GM19438 (cell line): ENCODE results near the gene FOXC1.

Source experiments
- ATAC-seq: cut with Tn5 transposase; IDR thresholded peaks from one replicate; pipeline ENCODE4 v1.9.1; 2021; ENCODE audit warnings: low read depth; ENCODE audit not compliant: unreplicated experiment

Gene FOXC1

DNA sequence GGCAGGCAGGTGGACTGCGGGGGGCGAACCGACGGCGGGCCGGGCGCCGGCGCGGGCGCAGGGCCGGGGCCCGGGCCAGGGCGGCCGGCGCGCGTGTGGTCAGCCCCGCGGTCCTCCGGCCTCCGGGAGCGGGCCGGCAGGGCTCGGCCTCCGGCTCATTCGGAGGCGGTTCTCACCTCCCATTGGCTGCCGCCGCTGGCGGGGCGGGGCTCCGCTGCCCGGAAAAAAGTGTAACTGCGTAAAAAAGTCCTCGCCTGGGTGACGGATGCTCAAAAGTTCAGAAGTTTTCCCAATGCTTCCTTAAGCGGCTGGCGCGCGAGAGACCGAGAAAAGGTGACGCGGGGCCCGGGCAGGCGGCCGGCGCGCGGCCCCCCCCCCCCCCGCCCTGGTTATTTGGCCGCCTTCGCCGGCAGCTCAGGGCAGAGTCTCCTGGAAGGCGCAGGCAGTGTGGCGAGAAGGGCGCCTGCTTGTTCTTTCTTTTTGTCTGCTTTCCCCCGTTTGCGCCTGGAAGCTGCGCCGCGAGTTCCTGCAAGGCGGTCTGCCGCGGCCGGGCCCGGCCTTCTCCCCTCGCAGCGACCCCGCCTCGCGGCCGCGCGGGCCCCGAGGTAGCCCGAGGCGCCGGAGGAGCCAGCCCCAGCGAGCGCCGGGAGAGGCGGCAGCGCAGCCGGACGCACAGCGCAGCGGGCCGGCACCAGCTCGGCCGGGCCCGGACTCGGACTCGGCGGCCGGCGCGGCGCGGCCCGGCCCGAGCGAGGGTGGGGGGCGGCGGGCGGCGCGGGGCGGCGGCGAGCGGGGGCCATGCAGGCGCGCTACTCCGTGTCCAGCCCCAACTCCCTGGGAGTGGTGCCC lies at the start of gene FOXC1:
FOXC1 (plus strand) TSS at position 268 of the 849 bp plus-strand sequence; CDS start at position 799, 531 bp downstream.
- ATAC-seq: peak; percentile 57

DNA sequence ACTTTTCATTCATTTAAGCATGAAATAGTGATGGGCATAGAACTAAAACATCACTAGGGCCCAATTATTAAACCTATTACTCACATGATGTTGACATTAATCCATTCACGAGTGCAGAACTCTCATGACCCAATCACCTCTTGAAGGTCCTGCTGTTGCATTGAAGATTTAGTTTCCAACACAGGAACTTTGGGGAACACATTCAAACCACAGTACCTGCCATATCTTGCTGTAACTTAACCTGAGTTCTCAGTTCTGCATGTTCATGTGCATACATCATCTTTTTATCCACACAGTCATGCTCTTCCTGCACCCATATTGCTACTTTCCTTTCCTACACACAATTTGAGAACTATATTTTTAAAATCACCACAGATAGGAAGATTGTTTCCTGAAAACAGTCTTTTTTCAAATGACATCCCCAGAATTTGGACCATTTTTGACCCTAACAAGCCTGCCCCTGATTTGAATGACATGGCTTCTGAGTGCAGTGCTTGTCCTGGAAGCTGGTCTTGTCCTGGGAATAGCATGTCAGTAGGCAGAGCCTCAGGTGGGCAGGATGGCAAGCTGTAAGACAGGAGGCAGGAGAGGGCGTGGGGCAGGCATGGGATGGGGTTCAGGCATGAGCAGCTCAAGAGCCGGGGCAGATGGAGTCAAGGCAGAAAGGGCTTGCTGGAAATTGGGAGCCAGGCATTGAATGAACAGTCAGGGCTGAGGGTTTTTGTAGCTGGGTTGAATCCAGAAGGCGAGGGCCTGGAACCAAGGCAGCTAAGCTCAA lies 49.2 kb upstream of the FOXC1 start:
- no peak for ATAC-seq

DNA sequence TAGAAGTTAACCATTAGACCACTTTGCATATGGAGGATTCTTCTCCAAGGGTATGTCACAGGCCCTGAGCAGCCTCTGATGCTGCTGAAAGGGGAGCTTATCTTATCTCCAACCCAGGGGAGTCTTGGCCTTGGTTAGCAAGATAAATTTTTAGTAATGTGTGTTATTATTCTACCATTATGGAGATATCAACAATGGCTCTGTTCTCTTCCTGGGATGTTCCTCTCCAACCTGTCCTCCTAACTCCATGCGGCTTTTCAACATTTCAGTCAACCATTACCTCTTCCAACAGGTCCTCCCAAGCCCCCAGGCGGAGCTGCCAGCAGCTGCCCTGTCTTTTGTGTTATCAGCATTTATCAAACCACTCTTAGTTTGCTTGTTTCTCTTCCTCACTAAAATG lies 48.4 kb upstream of the FOXC1 start:
- ATAC-seq: no peak

DNA sequence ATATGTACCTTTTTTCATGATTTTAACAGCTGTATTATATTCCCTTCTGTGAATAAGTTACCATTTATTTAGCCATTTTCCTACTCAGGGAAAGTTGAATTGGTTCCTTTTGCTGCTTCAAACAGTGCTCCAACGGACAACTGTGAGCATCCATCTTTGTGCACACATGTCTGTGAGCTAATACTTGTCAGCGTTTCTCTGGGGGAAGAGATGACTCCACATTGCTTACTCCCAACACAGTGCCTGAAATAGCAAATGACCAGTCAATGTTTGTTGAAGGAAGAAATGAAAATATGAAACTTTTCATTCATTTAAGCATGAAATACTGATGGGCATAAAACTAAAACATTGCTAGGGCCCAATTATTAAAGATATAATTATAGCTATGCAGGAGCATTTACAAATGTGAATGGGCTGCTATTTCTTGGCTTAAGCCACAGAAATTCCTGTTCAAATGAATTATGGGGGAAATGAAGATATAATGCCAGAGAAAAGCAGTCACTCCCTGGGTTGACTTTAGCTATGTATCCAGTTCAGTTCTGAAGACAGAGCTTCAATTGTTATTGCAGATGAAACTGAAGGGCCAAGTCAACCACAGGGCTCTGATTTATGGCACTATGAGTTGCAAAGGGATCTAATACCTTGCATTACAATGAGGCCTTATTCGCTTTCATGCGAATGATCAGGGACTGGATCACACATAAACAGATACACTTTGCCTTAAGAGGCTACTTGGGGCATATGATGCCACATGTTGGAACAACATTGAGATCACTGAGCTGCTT lies 47.4 kb upstream of the FOXC1 start:
- ATAC-seq: no peak

DNA sequence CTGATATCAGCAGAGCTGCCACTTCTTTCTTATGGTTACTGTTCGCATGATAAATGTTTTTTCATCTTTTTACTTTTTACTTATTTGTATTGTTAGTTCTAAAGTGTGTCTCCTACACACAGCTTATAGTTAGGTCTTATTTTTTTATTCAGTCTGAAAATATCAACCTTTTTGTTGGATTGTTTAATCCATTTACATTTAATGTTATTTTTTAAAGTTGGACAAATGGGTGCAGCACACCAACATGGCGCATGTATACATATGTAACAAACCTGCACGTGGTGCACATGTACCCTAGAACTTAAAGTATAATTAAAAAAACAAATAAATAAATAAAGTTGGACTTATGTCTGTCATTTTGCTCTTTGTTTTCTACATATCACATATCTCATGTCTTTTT lies 40.3 kb upstream of the FOXC1 start:
- no peak for ATAC-seq

DNA sequence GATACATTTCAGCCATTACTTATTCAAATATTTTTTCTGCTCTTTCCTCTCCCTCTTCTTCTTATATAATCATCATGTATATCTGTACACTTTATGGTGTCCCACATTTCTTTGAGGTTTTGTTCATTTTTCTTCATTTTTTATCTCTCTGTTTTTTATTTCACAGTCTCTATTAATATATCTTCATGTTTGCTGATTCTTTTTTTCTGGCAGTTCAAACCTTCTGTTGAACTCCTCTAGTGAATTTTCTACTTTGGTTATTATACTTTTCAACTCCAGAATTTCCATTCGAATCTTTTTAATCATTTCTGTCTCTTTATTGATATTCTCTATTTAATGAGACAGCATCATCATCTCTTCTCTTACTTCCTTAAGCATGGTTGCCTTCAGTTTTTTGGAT lies 38.9 kb upstream of the FOXC1 start:
- ATAC-seq: no peak

DNA sequence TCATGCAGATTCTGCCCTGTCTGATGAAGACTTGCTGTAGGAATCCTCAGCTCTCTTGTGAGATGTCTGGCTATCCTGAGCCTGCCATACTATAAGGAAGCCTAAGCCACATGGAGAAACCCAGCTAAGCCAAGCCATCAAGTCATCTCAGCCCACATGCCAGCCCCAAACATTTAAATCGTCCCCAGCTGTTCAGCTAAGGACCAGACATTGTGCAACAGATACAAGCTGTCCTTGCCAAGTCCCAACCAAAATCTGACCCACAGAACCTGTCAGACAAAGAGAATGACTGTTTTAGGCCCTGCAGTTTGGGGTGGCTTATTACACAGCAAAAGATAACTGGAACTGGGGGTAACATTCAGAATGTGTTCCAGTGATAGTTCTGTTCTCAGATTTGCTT lies 36.8 kb upstream of the FOXC1 start:
- no peak for ATAC-seq

DNA sequence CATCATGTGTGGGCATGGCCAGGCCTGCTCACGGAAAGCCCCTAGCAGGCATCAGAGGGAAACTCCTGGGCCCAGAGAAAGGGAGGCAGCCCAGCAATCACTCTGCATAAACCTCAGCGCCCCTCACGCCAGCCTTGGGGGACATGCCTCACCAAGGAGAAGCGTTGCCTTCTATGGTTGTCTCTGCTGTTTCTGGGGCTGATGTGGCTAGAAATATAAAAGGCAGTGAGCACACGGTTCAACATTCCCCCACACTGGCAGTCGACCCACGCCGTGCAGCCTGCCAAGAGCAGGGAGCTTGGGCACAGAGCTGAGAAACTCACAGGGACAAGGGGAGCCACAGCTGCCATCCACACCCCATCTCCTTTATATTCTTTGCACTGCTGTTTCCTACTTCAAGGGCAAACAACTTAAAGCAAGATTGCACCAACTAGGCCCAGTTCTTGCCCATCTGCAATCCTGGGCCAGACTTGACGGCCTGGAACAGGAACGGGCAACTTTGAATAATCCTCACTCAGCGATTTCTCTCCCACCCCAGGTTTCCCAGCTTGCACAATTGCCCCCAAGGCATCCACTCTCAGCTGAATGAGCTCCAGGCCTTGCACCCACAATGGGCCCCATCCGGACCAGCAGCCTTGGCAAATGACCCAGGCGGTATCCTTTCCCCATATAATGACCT lies 35.5 kb upstream of the FOXC1 start:
- no peak for ATAC-seq

DNA sequence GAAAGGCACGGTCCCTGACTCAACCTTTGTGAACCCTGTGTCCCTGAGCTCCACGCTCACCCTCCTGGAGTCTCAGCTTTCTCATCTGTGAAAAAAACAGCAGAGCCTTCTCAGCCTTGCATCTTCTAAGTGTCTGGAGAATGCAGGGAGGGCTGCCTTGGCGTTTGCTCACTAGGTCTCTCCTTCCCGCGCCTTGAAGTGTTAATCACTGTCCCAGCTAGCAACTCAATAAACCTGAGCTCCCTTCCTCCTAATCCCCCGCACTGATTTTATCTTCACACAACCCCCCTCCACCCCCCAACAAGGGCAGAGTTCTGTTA lies 34.9 kb upstream of the FOXC1 start:
- no peak for ATAC-seq

DNA sequence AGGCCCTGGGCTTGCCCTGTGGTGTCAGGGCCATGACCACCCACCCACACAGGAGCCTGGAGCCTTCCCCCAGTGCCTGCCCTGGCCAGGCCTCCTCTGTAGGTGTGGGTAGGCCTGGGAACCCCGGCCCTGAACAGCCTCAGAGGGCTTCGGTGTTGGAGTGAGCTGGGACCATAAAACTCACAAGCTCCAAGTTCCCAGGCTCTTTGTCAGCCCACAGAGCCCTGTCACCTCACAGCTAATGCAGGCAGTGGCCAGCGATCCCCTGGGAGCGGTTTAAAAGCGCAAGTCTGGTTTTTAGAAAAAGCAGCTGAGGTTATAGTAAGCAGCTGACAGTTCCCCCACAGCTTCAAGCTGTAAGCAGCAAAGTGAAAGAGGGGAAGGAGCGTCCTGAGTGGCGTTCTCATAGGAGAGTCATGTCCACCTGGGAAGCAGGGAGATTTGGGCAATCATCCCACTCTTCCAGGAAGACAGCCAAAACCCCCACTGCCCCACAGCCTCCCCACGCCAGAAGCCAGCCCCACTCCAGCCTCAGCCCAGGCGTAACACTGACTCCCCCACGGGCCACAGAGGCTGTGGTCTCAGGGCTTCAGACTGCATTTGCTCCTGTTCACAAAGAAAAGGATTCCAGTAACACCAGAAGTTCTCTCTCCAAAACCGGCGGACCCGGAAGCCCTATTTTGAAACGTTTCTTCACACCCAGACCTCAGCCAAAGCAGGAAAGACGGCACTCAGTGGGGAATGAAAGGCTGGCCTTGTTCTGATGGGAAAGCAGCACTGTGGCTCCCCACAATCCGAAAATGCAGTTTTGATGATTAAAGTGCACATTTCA lies 34.3 kb upstream of the FOXC1 start:
- no peak for ATAC-seq

DNA sequence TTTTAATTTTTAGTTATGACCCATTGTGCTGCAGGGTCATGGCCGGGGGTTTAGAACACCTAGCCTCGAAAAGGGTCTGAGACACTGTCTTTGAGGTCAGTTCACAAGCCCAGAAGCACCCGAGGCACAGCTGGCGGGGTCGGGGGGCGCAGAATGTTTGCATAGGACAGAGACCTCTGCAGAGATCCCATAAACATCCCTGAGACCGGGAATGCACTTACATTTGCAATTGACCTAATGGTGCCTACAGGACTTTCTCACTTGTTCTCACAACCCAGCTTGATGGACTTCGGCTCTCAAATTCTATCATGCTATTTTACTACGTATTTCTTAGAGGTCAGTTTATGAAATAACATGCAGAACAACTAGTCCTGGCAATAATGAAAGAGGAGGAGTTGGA lies 33.5 kb upstream of the FOXC1 start:
- ATAC-seq: no peak

DNA sequence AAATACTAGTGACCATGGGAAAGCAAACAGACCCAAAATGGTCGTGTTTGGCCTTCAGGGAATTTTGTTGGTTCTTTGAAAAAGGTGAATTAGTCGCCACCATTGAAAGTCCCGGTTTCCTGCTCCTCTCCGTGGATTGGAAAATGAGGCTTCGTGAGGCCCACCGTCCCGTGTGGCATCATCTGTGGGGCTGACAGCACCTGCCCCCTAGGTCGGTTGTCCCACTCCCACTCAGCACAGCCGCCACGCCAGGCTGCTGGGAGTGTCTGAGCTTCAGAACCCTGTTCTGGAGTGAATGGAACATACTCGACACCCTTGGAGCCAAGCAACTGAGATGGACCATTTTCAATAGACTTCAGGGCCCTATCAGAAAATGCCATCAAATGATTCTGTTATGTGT lies 33.0 kb upstream of the FOXC1 start:
- no peak for ATAC-seq

DNA sequence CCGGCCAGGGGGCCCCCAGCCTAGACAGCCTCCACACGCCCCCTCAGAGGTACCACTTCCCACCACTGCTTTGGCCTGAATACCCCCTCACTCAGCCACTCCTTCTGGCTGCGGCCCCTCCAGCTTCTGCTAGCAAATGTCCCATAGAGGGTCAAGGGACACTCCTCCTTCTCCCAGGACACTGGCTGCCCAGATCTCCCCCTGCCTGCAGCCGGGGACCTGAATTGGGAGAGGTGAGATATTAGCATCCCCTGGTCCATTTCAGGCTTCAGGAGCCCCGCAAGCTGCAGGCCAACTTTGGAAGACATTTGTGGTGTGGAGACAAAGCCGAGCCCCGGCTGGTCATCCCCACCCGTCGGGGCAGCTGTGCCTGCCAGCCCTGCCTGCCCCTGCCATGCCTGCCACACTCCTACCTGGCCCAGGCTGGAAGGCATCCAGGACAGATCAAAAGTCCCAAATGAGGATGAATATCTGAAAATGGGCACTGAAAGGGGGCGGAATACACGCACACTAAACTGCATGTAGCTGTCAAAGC lies 32.5 kb upstream of the FOXC1 start:
- no peak for ATAC-seq

DNA sequence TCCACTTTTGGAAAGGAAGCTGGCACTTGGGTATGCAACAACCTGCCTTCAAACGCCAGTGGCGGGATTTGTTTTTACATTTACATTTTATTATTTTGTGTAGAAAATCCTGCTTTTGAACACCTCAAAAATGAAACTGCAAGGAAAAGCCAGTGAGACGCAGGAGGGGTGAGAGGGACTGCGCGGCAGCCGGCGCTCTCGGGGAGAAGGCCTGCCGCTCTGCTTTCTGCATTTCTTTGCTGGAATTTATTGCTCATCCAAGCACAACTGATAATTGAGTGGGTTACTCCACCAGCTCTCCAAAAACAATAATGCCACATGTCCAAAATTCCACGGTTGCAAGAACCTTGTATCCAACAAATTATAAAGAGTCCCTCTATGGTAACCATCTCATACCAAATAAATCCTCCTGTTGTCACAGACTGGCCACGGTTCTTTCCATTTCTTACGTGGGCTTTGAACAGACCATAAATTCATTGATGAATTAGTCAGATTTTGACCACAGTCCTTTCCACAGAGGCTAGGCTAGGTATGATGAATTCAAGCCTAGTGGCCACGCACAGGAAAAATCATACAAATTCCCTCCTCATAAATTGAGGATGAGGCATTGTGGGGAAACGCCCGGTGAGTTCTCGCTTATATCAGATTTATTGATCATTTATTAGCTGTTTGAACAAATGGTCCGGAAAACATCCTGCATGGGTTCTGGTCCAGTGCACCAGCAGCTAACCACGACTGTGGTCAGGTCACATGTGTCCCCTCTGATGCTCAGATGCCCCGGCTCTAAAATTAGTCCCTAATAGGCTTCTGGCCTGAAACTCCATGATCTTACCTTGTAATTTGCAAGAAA lies 31.6 kb upstream of the FOXC1 start:
- ATAC-seq: no peak

DNA sequence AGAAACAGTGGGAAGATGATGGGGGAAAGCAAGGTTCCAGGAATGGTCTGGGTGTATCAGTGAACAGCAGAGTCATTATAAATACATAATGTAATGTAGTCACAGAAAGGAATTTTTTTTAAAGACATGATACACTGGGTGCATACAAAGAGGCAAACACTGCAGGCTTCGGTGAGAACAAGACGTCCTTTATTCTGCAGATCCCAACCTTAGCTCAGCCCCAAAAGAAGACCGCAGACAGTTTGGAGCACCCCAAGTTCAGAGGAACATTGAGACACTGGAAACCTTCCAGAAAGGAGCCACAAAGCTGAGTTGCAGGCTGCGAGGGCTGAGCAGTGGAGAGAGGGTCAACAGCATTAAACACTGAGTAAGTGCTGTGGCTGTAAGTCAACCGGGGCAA lies 30.6 kb upstream of the FOXC1 start:
- ATAC-seq: no peak

DNA sequence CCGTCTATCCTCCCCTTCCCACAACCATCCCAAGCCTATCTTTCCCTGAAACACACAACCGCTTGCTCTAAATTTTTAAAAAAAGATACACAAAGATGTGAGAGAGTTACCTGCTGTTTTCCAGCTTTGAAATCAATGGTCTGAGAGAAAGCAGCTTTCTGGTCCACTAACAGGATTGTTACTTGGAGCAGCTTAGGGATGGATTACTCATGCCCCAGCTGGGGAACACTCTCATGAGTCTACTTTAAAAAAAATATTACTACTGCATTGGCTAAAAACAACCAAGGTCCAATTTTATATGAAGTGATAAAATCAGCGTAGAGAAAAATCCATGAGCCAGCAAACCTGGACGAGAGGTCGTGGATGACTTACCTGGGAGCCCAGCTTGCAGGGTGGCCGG lies 29.6 kb upstream of the FOXC1 start:
- ATAC-seq: no peak

DNA sequence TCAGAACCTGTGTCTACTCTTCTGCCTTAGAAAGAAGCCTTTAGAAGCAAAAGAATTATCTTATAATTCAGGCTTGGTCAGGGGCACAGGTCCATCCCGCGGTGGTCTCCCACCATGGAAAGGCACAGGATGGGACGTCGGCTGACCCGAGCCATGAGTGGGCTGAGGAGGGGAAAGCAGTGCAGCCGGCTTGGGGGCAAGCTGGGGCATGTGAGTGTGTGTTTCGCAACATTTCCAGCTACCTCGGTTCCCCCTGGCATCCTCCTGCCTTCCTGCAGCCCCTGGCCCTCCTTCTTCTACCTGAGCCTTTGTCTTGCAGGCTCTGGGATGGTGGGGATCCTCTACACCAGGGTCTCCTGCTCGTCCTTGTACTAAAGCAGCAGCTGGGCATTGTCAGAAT lies 29.1 kb upstream of the FOXC1 start:
- ATAC-seq: no peak

DNA sequence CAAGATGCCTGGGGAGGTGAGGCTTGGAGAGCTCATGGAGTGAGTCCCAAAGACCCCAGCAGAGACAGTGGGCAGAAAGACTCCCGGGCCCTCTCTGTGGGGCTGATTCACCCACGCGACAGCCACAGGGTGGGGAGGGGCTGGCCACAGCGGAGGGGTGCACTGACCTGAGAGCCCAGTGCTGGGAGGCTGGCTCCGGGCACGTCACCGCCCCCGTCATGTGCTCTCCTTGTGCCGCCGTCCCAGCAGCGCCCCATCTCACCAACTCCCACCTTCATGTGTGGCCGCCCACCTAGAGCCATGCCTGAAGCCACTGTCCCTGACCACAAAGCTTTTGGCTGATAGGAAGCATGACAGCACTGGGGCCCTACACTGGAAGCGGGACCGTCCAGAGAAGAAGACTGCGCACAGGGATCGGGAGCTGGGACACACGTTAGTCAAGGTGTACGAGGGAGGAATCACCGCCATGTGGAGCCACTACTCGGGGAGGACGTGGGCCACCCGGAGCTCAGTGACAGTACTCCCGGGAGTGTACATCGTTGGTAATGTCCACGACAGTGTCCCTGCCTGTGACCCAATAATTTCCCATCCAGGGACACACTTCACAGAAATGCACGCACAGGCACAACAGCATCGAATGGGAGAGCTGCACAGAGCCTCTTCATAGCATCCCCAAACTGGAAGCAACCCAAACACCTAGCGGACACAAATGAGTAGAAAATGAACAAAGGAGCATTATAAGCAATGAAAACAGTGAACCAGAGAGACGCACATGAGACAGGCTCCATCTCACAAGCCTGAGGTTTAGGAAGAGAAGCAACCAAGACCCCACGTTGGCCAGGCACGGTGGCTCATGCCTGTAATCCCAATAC lies 28.4 kb upstream of the FOXC1 start:
- ATAC-seq: no peak
